ENCODE results near the gene SF3B5.
A peak's percentile ranks its signal among the peaks of the same experiment; 100 is the strongest.
"Not testable (repeated sequence)": the region's sequence is repeated elsewhere in the genome, so short reads cannot be mapped to it uniquely, and the experiment has no call there.

SF3B5 gene

GRCh38 chr6:144064402-144065212, 30.8 kb downstream of the SF3B5 start:
- DNase-seq (ENCODE audit: low read depth in 2 of 3, low spot score in 2 of 3) = peak; percentile 40 to 69 (median 45)

DNA sequence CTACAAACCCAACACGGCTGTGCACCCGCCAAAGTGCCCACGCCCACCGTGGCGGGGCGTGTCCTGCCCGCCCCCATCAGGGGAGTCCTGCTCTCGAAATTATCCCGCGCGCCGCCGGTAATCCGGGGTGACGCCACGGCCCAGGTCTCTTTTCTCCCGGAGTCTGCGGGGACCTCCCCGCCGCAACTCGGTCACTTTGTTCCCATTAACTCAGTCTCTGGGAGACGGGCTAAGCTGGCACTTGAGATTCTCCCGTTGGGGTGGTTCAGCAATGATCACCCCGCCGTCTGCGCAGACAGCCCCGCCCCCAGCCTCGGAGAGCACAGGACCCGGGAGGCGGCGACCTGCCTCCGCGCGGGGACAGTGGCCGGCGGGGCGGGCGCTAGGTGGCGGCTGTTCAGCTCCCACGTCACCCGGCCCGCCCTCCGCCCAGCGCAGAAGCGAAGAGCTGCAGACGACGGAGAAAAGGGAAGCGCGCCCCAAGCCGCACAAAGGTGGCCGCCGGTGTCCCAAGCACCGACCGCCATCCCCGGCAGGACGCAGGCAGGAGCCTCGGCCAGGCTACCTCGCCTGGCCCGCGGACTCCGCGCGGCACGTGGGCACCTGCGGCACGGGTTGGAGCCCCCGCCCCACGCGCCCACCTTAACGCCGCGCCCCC, 31.5 kb downstream of the SF3B5 start:
- peak; percentile 67 to 77 (median 73) for DNase-seq (ENCODE audit: low read depth in 2 of 3, low spot score in 2 of 3)

DNA sequence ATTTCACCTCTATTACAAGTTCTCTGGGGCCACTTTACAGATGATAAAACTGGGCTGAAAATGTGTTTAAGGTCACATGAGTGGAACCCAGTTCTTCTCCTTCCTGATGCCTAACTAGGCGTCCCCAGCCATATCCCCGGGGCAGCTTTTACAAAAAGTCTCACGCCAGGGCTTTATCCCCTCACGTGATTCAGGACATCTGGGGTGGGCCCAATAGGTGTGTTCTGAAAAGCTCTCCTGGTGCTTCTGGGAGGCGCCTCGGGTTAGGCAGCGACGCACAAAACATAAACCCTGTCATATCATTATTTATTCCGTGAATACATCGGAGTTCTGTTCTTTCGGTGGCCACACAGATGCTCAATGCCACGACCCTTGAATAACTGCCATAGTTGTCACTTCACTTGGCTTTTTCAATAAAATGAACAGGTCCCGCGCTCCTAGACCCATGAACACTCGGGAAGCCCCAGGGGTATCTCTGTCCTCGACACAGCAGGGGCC, 32.1 kb downstream of the SF3B5 start:
- no peak for DNase-seq (ENCODE audit: low read depth in 2 of 3, low spot score in 2 of 3)

DNA sequence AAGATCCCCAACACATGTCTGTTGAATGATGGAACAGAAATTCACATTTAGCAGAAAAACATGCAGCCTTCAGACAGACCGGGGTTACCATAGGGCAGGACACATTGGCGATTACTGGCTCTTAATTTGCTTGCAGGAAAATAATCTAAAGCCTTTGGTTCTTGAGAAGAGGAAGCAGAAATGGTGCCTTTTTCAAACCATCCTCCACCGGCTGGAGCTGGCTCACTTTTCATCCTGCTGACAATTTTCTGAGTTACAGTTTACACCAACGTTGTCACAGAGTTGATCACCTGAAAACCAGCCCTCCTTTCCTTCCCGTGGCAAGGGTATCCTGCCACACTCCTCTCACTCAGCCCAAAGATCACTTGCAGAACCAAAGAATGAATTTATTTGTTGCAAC, 32.6 kb downstream of the SF3B5 start:
- DNase-seq (ENCODE audit: low read depth in 2 of 3, low spot score in 2 of 3) = no peak

GRCh38 chr6:144059139-144059538, 36.2 kb downstream of the SF3B5 start:
- no peak for DNase-seq (ENCODE audit: low read depth in 2 of 3, low spot score in 2 of 3)

- no peak for DNase-seq (ENCODE audit: low read depth in 2 of 3, low spot score in 2 of 3)
Measured at GRCh38 chr6:144055121-144055931, 40.0 kb downstream of the SF3B5 start.

- DNase-seq (ENCODE audit: low read depth in 2 of 3, low spot score in 2 of 3) = no peak
Measured at GRCh38 chr6:144053601-144054000, 41.8 kb downstream of the SF3B5 start.

- DNase-seq (ENCODE audit: low read depth in 2 of 3, low spot score in 2 of 3) = no peak
Measured at GRCh38 chr6:144052488-144052887, 42.9 kb downstream of the SF3B5 start.

GRCh38 chr6:144049386-144049785, 46.0 kb downstream of the SF3B5 start:
- DNase-seq (ENCODE audit: low read depth in 2 of 3, low spot score in 2 of 3) = no peak

- DNase-seq (ENCODE audit: low read depth in 2 of 3, low spot score in 2 of 3) = no peak
Measured at GRCh38 chr6:144047688-144048087, 47.7 kb downstream of the SF3B5 start.

DNA sequence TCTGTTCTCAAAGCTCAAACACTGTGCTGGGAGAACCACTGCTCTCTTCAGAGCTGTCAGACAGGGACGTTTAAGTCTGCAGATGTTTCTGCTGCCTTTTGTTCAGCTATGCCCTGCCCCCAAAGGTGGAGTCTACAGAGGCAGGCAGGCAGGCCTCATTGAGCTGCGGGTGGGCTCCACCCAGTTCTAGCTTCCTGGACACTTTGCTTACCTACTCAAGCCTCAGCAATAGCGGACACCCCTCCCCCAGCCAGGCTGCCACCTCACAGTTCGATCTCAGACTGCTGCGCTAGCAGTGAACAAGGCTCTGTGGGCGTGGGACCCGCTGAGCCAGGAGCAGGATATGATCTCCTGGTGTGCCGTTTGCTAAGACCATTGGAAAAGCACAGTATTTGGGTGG, 48.7 kb downstream of the SF3B5 start:
- DNase-seq (ENCODE audit: low read depth in 2 of 3, low spot score in 2 of 3) = not testable (repeated sequence)

GRCh38 chr6:144044989-144045388, 50.4 kb downstream of the SF3B5 start:
- not testable (repeated sequence) for DNase-seq (ENCODE audit: low read depth in 2 of 3, low spot score in 2 of 3)
